RWPE1 (cell line): Measurements from ENCODE around the gene METTL24.

Source experiments
- CTCF ChIA-PET: fragments of 350-600 bp; sonication (Branson Sonifier 250); formaldehyde crosslinking; extraction: SDS; loops from one replicate; lab custom pipeline; 2021; lab: Yijun Ruan, JAX
- POLR2A ChIA-PET: fragments of 400-600 bp; formaldehyde crosslinking; extraction: SDS; loops from one replicate; lab custom pipeline; 2020; ENCODE audit warnings: antibody characterized with exemption; ENCODE audit not compliant: low non-redundant PET; lab: Yijun Ruan, JAX
- DNase-seq: peaks from one replicate; pipeline ENCODE4 v3.0.0; 2012; ENCODE audit warnings: low spot score
- H3K27ac ChIP-seq: fragments of 450-650 bp; 2 replicates; pipeline ENCODE4 v1.5.1; 2017
- TF ChIP-seq, protein P1 (sequence below): fragments of 450-650 bp; conservative IDR thresholded peaks from 2 replicates; pipeline ENCODE4 v1.5.1; 2017; ENCODE audit warnings: low read depth, mild to moderate bottlenecking

METTL24 gene

DNA sequence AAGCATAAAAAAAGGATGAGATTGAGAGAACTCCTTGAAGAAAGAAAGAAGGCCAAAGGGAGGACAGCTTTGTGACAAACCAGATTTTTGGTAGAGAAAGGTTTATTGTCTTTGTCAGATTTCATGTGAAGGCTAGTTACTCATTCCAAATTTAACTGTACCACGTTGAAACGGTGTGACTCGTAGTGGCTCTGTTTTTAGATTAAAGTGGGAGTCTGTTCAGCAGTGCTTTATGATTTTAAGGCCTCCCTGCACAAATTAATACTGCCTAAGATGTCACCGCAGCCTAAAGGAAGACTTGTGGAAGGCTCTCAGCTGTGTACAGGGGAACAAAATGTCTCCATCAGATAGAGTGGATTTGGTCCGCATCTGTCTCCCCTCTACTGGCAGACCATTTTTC, 142.0 kb downstream of the METTL24 start:
- ChIA-PET POLR2A (no interaction called here), CTCF (no interaction called here)
- H3K27ac ChIP-seq: no peak overlapping the region
- DNase-seq: no peak
- TF ChIP-seq, protein P1, sequence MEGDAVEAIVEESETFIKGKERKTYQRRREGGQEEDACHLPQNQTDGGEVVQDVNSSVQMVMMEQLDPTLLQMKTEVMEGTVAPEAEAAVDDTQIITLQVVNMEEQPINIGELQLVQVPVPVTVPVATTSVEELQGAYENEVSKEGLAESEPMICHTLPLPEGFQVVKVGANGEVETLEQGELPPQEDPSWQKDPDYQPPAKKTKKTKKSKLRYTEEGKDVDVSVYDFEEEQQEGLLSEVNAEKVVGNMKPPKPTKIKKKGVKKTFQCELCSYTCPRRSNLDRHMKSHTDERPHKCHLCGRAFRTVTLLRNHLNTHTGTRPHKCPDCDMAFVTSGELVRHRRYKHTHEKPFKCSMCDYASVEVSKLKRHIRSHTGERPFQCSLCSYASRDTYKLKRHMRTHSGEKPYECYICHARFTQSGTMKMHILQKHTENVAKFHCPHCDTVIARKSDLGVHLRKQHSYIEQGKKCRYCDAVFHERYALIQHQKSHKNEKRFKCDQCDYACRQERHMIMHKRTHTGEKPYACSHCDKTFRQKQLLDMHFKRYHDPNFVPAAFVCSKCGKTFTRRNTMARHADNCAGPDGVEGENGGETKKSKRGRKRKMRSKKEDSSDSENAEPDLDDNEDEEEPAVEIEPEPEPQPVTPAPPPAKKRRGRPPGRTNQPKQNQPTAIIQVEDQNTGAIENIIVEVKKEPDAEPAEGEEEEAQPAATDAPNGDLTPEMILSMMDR: no peak

DNA sequence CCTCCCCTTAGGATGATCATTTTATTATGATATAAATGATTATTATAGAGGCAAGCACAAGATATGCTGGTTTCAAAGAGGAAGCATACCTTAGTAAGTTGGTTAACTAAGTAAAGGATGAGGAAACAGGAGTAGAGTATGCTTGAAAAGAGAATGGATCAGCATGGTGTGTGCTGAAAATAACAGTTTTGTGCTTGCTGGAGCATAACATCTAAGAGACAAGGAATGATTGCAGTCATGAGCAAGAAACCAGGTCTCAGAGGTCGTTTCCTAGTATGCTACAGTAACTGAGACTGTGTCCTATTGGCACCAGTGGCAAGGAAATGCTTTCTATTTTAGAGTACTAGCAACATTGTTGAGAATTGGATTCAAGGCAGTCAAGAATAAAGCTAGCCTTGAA, 143.8 kb downstream of the METTL24 start:
- POLR2A ChIA-PET: interaction anchor here (0.5 kb wide), 1 partner anchor 370 kb away, joined by 4 read pairs; no protein-coding TSS in a partner anchor
- TF ChIP-seq, protein P1: no peak
- CTCF ChIA-PET: no interaction called here
- H3K27ac ChIP-seq: no peak overlapping the region
- no peak for DNase-seq

DNA sequence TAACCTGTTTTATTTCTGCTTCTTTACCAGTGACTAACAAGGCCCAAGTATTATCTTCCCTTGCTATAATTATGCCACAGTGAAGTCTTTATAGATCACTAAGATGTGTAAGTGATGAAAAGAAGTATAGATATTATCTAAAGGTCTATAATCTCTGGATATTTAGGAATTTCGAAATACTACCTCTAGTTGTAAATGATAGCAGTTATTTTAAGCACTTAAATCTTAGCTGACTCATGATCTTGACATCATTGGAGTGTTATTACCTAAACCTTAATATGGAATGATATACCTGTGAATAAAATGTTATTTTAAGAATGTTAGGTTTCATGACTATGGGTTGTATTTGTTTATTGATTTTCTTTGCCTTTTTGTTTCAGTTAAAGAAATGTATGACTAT, 146.4 kb downstream of the METTL24 start:
- H3K27ac ChIP-seq: no peak overlapping the region
- TF ChIP-seq, protein P1: no peak
- ChIA-PET CTCF (no interaction called here), POLR2A (no interaction called here)
- DNase-seq: no peak

- TF ChIP-seq, protein P1: no peak
- ChIA-PET CTCF (interaction anchor here (0.7 kb wide), 2 partner anchors 11 to 867 kb away, joined by 3 read pairs; no protein-coding TSS in a partner anchor), POLR2A (no interaction called here)
- DNase-seq: no peak
- H3K27ac ChIP-seq: no peak overlapping the region
Measured at GRCh38 chr6:110207652-110208051, 150.5 kb downstream of the METTL24 start.

- no peak for DNase-seq
- ChIA-PET CTCF (interaction anchor here (0.7 kb wide), 3 partner anchors 136 to 1058 kb away, joined by 3 to 4 read pairs (median 3); a partner anchor contains a TSS), POLR2A (no interaction called here)
- TF ChIP-seq, protein P1: no peak
- H3K27ac ChIP-seq: no peak overlapping the region
Measured at GRCh38 chr6:110201151-110201884, 156.8 kb downstream of the METTL24 start.

DNA sequence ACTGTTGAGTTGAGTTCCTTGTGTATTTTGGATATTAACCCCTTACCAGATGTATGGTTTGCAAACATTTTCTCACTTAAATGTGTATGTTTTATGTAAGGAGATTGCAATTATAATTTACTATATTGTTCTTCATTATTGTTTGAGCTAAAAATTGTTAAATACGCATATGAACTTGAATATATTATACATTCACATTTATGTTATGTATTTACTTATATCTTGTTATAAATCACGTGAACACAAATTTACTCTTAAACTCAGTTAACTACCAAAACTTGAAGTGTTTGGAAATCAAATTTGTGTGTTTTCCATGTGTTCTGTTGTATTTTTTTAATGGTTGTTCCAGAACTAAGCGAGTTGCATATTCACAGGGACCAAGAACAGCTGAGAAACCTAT, 159.6 kb downstream of the METTL24 start:
- H3K27ac ChIP-seq: no peak overlapping the region
- POLR2A ChIA-PET: no interaction called here
- CTCF ChIA-PET: no interaction called here
- TF ChIP-seq, protein P1: no peak
- no peak for DNase-seq
